Measurements from ENCODE around the gene EDARADD. TPM values are rescaled to one million over a fixed set of nuclear protein-coding genes. Genes with fewer than 3 reads are reported as not detected.
"Not testable (repeated sequence)": the region's sequence is repeated elsewhere in the genome, so short reads cannot be mapped to it uniquely, and the experiment has no call there.

EDARADD gene
- under 1 TPM in 1 of 2 donors, not detected in 1; 0.25 TPM for total RNA-seq
- long read RNA-seq: 0 reads

DNA sequence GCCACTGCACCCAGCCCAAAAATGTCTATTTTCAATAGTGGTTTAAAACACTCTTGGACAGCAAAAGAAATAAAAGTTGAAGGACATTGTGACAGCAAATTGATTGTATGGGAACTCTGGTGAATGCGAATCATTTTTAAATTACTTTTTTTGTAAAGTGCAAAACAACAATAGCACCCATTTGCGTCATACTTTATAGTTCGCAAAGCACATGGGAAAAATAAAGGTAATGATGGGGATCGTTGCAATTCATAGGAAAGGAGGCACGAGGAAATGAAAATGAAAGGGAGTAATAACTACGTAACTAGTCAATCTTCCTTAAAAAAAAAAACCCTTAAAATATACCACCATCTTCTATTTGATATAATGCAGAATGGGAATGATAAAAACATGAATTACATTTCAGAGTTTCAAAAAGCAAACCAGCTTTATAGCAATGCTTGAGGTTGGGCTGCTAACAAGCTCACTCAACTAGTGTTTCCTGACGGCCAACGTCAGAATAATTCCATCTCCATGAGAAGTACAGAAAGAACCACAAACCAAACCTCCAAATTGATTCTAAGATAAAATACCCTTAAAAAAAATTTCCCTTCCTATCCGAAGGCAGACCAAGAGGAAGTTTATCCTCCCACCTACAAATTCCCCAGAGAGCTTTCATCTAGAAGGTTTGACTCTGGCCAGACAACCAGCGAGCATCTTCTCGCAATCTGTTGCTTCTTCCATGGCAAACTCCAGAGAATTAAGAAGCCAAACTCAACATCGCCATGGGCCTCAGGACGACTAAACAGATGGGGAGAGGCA, at the start of gene EDARADD:
EDARADD (plus strand) TSS at position 606 of the 801 bp plus-strand sequence; CDS start at position 765, 159 bp downstream.
- intact Hi-C loops (cut with DNase I, micrococcal nuclease): no loop called here
- no peak for DNase-seq

DNA sequence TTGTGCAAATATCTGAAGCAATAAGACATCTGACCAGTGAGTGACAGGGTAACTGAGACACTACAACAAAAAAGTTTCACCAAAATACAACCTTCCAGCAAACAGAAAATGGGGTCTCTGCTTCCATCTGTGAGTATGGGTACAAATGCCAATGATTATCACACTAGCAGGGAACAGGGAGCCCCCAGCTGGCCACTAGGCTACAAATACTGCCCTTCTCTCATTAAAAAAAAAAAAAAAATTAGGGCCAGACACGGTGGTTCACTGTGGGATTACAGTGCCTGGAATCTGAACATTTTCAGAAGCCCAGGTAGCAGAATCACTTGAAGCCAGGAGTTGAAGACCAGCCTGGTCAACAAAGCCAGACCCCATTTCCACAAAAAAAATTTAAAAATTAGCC, 48.4 kb upstream of the EDARADD start:
- DNase-seq (no peak), ATAC-seq (no peak)

More for the DNA sequence above, at the start of gene EDARADD:
- no peak for ATAC-seq

DNA sequence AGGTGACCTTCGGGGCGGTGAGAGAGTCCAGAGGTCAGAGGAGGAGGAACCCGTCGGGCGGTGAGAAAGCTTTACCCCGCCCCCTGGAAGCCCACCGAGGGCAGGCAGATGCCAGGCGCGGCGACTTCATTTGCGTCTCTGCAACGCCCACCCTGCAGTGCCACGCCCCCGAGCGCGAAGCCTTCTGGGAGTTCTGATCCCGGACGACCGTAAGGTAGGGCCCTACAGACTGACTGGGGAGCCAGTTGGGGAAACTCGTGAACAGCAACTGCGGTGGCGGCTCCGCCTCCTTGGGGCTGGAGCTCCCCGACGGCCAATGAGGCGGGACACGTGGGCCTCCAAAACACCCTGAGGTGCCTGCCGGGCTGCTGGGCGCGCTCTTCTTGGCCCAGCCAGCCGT, 46.0 kb upstream of the EDARADD start:
- ATAC-seq (no peak), DNase-seq (no peak)
- intact Hi-C loops (cut with DNase I, micrococcal nuclease): no loop called here

More for the DNA sequence above, 48.4 kb upstream of the EDARADD start:
- intact Hi-C loops (cut with DNase I, micrococcal nuclease): no loop called here

DNA sequence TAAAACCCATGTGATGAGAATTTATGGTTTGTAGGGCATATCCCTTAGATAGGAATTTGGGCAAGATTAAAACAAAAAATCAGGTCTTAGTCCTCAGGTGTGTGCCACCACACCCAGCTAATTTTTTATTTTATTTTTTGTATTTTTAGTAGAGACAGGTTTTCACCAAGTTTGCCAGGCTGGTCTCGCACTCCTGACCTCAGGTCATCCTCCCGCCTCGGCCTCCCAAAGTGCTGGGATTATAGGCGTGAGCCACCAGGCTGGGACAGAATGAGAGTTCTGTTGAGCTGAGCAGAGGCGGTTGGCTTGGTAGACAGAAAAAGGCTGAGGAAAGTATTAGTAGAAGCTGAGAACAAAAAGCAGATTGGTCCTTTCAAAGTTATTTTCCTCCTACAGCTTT, 43.8 kb upstream of the EDARADD start:
- intact Hi-C loops (cut with DNase I, micrococcal nuclease): no loop called here
- DNase-seq (no peak), ATAC-seq (no peak)

DNA sequence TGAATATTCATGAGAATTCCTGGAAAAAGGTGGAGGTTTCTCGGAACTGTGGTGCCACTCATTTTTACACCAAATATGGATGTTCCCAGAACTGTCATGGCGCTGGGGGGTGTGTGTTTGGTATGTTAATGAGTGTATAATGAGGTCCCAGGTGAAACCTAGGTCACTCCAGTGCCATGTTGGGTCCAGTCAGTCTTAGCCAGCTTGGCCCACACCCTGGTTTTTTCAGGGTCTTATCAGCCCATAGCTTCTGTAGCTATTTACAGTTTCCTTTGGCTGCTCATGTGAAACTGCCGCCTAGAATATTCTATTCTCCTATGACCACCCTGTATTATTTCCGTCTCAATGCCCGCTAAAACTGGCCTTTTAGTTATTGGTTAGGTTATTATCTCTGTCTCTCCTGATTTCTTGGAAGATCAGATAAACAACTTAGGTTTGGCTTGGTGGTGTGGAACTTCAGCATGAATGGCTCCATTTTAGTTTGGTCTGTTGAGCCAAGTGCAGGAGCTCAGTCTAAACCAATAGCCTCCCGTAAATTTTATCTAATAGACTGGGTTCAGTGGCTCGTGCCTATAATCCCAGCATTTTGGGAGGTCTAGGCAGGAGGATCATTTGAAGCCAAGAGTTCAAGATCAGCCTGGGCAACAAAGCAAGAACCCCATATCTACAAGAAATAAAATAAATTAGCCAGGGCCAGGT, 42.1 kb upstream of the EDARADD start:
- DNase-seq: no peak
- no peak for ATAC-seq
- intact Hi-C loops (cut with DNase I, micrococcal nuclease): no loop called here

DNA sequence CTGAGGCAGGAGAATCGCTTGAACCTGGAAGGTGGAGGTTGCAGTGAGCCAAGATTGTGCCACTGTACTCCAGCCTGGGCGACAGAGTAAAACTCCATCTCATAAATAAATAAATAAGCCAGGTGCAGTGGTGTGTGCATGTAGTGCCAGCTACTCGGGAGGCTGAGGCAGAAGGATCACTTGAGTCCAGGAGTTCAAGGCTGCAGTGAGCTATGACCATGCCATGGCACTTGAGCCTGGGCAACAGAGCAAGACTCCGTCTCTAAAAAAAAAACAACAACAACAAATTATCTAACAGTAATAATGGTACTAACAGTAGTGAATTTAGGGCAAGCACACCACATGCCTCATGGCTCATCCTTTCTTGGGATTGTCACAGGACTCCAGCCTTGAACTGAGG, 41.3 kb upstream of the EDARADD start:
- intact Hi-C loops (cut with DNase I, micrococcal nuclease); DNase-seq; ATAC-seq: not testable (repeated sequence)

DNA sequence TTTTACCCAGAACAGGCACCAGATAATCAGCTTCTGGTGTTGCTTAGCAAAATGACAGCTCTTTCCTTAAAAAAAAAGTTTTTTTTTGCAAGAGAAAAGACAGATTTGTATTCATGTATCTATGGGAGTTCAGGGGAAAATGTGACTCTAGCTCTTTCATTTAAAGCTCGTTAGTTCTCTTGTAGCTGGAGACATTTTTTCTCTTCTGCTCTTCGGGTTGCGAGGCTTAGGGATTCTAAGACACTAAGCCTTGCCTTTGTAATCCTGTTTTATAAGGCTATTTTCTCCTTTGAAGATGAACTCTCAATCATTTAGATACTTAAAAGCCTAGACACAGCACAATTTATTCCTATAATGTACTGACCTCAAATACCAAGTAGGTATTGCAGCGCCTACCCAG, 40.3 kb upstream of the EDARADD start:
- intact Hi-C loops (cut with DNase I, micrococcal nuclease): no loop called here
- ATAC-seq: no peak

DNA sequence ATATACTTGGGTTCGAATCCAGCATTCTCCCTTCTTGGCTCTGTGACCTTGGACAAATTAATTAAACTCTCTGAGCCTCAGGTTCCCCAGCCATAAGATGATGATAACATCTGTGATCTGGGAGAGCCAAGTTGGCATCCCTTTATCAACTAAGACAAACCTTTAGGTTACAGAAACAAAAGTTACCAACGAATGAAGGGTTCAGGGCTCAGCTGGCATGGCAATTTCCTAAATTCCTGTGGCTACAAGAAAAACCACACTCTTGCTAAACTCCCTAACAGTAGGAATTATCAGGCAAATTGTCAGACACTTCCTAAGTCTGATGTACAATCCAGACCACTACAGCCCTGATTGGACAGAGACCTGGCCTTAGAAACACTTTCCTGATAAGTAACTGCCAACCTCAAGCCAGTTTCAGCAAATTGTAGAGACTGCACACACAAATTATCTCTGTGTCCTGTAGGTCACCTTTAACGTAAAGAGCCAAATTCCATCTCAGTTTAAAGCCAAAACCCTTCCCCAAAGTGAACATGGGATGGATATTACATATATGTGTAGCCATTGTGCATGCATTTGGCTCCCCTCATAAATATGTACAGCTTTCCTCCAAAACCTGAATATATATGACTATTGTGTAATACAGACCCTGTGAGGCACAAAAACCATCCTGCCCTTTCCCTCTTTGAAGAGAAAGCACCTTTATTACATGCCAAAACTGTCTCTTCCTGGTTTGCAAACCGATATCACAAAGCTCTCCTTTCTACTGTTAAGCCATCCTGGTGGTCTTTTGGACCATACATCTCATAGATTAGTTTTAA, 39.5 kb upstream of the EDARADD start:
- ATAC-seq: no peak
- DNase-seq: no peak
- intact Hi-C loops (cut with DNase I, micrococcal nuclease): no loop called here

More for the DNA sequence above, 40.3 kb upstream of the EDARADD start:
- DNase-seq: no peak

DNA sequence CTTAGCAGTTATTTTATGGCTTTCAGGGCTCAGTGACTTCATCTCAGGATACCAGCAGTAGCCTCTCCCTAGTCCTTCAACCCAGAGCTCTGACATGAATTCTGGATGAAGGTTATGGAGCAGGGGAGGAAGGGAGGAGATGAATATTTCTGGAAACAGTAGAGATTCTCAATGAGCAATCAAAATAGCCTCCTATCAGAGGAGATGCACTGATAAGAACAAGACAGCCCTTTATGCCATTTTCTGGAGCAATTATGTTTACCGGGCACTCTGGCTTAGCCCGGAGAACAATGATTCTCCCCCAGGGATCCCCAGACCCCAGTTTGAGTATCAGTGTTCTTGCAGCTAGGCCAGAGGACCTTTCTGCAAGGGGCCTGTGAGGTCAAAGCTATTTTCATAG, 37.9 kb upstream of the EDARADD start:
- intact Hi-C loops (cut with DNase I, micrococcal nuclease): no loop called here
- DNase-seq: no peak
- no peak for ATAC-seq

DNA sequence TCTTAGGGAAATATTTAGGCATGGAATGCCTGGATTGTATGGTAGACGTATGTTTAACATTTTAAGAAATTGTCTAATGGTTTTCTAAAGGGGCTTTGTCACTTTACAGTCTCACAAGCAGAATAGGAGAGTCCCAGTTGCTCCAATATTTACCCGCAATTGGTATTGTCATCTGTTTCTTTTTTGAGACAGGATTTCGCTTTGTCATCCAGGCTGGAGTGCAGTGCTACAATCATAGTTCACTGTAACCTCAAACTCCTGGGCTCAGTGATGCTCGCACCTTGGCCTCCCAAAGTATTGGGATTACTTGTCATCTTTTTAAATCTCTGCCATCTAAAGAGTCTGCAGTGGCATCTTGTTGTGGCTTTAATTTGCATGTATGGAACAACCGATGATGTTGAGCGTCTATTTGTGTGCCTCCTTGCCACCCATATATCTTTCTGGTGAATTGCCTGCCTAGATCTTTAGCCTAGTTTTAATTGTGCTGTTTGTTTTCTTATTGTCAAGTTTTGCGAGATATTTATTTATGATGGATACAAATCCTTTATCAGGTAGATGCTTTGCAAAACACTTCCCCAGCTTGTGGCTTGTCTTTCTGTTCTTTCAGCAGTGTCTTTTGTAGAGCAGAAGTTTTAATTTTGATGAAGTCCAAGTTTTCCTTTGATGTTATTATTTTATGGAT, 32.0 kb upstream of the EDARADD start:
- intact Hi-C loops (cut with DNase I, micrococcal nuclease): no loop called here
- ATAC-seq: no peak
- DNase-seq: no peak

DNA sequence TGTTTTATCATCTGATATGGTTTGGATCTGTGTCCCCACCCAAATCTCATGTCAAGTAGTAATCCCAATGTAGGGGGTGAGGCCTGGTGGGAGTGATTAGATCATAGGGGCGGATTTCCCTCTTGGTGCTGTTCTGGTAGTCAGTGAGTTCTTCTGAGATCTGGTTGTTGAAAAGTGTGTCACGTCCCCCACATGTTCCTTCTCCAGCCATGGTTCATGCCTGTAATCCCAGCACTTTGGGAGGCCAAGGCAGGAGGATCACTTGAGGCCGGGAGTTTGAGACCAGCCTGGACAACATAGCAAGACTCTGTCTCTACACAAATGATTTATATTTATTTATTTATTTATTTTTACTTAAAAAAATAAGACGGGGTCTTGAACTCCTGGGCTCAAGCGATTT, 30.8 kb upstream of the EDARADD start:
- intact Hi-C loops (cut with DNase I, micrococcal nuclease): no loop called here
- DNase-seq (no peak), ATAC-seq (no peak)

DNA sequence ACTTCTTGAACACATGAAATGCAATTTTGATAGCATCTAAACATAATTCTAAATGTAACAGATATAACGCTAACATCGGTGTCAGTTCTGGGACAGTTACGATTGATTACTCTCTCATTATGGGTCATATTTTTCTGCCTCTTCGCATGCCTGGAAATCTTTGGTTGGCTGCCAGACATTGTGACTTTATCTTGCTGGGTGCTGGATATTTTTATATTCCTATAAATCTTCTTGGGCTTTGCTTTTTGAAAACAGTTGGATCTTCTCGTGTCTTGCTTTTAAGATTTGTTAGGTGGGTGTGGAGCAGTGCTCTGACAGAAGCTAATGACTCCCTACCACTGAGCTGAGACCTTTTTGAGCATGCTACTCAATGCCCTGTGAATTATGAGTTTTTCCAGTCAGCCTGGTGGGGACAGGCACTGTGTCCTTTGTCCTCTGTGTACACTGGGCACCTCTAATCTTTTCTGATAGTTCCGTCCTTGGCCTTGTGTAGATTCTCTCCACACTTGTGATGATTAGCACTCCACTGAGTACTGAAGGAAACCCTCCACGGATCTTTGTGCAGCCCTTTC, 28.0 kb upstream of the EDARADD start:
- intact Hi-C loops (cut with DNase I, micrococcal nuclease): no loop called here
- ATAC-seq: no peak
- no peak for DNase-seq

DNA sequence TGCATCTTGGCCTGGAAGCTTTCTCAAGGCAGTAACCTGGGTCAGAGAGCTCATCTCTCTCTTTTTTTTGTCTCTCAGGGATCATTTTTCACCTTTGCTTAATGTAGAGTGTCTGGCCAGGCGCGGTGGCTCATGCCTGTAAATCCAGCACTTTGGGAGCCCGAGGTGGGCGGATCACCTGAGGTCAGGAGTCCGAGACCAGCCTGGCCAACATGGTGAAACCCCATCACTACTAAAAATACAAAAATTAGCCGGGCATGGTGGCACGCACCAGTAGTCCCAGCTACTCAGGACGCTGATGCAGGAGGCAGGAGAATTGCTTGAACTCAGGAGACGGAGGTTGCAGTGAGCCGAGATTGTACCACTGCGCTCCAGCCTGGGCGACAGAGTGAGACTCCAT, 27.4 kb upstream of the EDARADD start:
- DNase-seq; ATAC-seq; intact Hi-C loops (cut with DNase I, micrococcal nuclease): not testable (repeated sequence)

DNA sequence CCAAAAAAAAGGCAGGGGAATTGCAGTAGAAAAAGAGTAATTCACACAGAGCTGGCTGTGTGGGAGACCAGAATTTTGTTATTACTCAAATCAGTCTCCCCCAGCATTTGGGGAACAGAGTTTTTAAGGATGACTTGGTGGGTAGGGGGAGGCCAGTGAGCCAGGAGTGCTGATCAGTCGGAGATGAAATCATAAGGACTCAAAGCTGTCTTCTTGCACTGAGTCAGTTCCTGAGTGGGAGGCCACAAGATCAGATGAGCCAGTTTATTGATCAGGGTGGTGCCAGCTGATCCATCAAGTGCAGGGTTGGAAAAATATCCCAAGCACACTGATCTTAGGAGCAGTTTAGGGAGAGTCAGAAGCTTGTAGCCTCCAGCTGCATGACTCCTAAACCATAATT, 23.7 kb upstream of the EDARADD start:
- intact Hi-C loops (cut with DNase I, micrococcal nuclease): no loop called here
- DNase-seq: no peak
- no peak for ATAC-seq

DNA sequence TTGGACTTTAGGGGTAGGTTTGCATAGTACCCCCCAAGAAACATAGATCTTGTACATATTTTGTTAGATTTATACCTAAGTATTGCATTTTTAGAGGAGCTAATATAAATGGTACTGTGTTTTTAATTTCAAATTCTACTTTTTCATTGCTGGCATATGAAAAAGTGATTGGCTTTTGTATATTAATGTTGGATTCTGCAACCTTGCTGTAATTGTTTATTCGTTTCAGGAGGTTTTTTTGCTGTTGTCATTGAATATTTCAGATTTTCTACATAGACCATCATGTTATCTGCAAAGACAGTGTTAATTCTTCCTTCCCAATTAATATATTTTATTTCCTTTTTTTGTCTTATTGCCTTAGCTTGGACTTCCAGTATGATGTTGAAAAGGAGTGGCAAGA, 23.0 kb upstream of the EDARADD start:
- DNase-seq: no peak
- ATAC-seq: no peak
- intact Hi-C loops (cut with DNase I, micrococcal nuclease): no loop called here

DNA sequence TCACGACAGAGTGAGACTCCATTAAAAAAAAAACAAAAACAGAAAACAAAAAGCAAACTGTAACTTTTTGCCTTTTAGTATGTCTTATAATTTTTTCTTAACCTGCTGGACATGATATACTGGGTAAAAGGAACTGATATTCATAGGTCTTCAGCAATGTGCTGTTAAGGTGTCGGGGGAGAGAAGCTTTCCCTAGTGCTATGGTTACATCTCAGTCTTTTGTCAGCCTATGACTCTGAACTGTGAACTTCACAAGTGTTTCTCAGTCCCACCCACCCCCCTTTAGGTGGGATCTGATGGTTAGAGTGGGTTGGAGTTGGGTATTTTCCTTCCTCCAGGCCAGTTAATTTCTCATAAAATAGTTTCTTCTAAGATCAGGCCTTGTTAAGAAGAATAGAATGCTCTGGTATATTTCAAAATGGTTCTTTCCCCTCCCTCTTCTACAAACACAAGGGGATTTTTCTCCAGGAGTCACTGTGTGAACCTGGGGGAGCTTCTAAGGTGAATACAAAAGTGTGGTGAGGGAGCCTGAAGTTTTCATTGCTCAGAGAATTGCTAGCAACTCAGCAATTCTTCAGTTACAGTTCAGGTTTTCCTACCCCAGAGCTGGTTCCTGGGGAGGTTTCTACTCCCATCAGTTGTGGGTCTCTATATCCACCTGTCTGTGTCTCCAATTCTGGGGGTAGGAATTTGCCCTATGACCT, 16.1 kb upstream of the EDARADD start:
- DNase-seq (no peak), ATAC-seq (no peak)
- intact Hi-C loops (cut with DNase I, micrococcal nuclease): no loop called here

DNA sequence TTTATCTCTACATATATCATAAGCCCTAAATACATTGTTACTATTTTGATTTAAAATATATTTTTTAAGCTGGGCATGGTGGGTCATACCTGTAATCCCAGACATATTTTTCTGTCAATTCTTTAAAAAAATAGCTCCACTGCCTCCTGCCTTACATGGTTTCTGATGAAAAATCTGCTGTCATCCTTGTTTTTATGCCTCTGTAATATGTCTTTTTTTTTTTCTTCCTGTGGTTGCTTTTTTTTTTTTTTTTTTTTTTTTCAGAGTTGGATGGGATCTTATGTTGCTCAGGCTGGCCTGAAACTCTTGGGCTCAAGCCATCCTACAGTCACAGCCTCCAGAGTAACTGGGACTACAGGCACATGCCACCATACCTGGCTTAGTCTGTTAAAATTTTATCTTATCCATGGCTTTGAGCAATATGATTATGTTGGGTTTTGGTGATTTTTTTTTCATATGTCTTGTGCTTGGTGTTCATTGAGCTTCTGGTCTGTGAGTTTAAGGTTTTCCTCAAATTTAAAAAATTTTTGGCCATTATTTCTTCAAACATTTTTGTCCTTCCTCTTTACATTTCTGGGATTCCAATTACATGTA, 12.4 kb upstream of the EDARADD start:
- intact Hi-C loops (cut with DNase I, micrococcal nuclease): no loop called here
- DNase-seq (no peak), ATAC-seq (no peak)

DNA sequence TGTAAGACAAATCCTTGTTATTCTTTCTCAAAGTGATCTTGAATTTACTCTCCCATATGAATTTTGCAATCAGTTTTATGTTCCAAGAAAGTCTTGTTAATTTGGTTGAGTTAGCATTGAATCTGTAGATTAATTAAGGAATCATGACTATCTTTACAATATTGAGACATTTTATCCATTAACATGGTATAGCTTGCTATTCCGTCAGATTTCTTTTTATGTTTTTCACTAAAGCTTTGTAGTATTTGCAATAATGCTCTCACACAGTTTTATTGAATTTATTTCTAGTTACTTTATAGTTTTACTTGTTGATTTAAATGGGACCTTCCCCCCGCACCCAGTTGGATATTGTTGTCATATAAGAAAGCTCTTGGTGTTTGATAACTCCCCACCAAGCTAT, 5.8 kb upstream of the EDARADD start:
- DNase-seq (no peak), ATAC-seq (no peak)
- intact Hi-C loops (cut with DNase I, micrococcal nuclease): no loop called here
